ENCODE measurements around the gene PMPCA. TPM values are rescaled to one million over a fixed set of nuclear protein-coding genes. Genes with fewer than 3 reads are reported as not detected.
A peak's percentile ranks its signal among the peaks of the same experiment; 100 is the strongest.

Gene PMPCA
- total RNA-seq, 1 experiment from 2014 or later, result 103 TPM

- H3K27me3 Mint-ChIP-seq (ENCODE audit: low read depth), result no peaks in the 10 kb centered on the region
- no peaks in the 10 kb centered on the region for H3K9me3 Mint-ChIP-seq
- no peak overlapping the region for H3K27ac Mint-ChIP-seq
- H3K4me1 Mint-ChIP-seq, result no peaks in the 10 kb centered on the region
- ATAC-seq, result no peak
- peak; percentile 29 for DNase-seq (ENCODE audit: low spot score)
- CTCF ChIA-PET, result interaction anchor here (0.6 to 2.6 kb wide), 4 partner anchors 8 to 33 kb away, joined by 3 to 14 read pairs (median 6); partner anchors contain the start of gene DNLZ
- H3K36me3 Mint-ChIP-seq, result no peaks in the 10 kb centered on the region
- POLR2A ChIA-PET, result interaction anchor here (0.7 to 1.2 kb wide), 2 partner anchors 9 to 252 kb away, joined by 3 to 4 read pairs; partner anchors contain the start of gene DNLZ
- H3K4me3 Mint-ChIP-seq, result no peak overlapping the region
- TF ChIP-seq ZNF425 (CRISPR knock-in tag; conservative IDR thresholded peaks at IDR 0.05) (no peak), NR2C2 (CRISPR knock-in tag; IDR thresholded peaks at IDR 0.05) (0 out of 2 replicates have a peak, but pooled peaks have one; percentile 23), ERG (CRISPR knock-in tag; IDR thresholded peaks at IDR 0.05) (no peak), ATF1 (CRISPR knock-in tag; IDR thresholded peaks at IDR 0.05) (no peak), AR (CRISPR knock-in tag; IDR thresholded peaks at IDR 0.05) (no peak), RELA (CRISPR knock-in tag; IDR thresholded peaks at IDR 0.05; ENCODE audit: borderline replicate concordance) (no peak), FOXP1 (CRISPR knock-in tag; IDR thresholded peaks at IDR 0.05; ENCODE audit: borderline replicate concordance) (no peak), ELF4 (CRISPR knock-in tag; IDR thresholded peaks at IDR 0.05; ENCODE audit: low read depth) (no peak), USF2 (CRISPR knock-in tag; IDR thresholded peaks at IDR 0.05) (no peak), ZNF281 (CRISPR knock-in tag; IDR thresholded peaks at IDR 0.05) (no peak), STAT6 (CRISPR knock-in tag; conservative IDR thresholded peaks at IDR 0.05; ENCODE audit: low read depth) (no peak), HMGA2 (CRISPR knock-in tag; IDR thresholded peaks at IDR 0.05) (no peak), OVOL2 (CRISPR knock-in tag; IDR thresholded peaks at IDR 0.05; ENCODE audit: borderline replicate concordance) (no peak), TCF7 (CRISPR knock-in tag; IDR thresholded peaks at IDR 0.05; ENCODE audit: low read depth) (0 out of 2 replicates have a peak, but pooled peaks have one; percentile 46), MLX (CRISPR knock-in tag; IDR thresholded peaks at IDR 0.05) (no peak), ATF3 (CRISPR knock-in tag; conservative IDR thresholded peaks at IDR 0.05) (peak; percentile 80; the same call in 1 of the 2 replicates), IRF1 (CRISPR knock-in tag; IDR thresholded peaks at IDR 0.05) (no peak), ESRRA (CRISPR knock-in tag; IDR thresholded peaks at IDR 0.05; ENCODE audit: borderline replicate concordance) (no peak), E2F1 (CRISPR knock-in tag; IDR thresholded peaks at IDR 0.05) (no peak)
These were observed 37.7 kb upstream of the PMPCA start for GRCh38 chr9:136372561-136373299.
